ENCODE data around the gene RNASEH2C. TPM values are rescaled to one million over a fixed set of nuclear protein-coding genes. Genes with fewer than 3 reads are reported as not detected.
A peak's percentile ranks its signal among the peaks of the same experiment; 100 is the strongest.
"Not testable (repeated sequence)": the region's sequence is repeated elsewhere in the genome, so short reads cannot be mapped to it uniquely, and the experiment has no call there.

Gene RNASEH2C
- polyA plus RNA-seq (2011; rRNA removed) (28.0 and 33.9 TPM in 2 replicates), polyA minus RNA-seq (2011; rRNA and poly(A)+ RNA removed) (5.2 and 8.3 TPM in 2 replicates)

GRCh38 chr11:65720211-65720934 is at the start of gene RNASEH2C:
Gene RNASEH2C, minus strand, starts transcription at chr11:65720798. Its CDS starts 40 bp downstream, at chr11:65720758.
- POLR2A ChIA-PET, result interaction anchor here (0.6 to 0.8 kb wide), 4 partner anchors 8 to 474 kb away, joined by 3 to 17 read pairs (median 4); partner anchors contain the start of genes FIBP and KAT5
- DNase-seq (ENCODE audit: low read depth), result peak; percentile 30
- CTCF ChIA-PET, result interaction anchor here (0.7 to 3.2 kb wide), 10 partner anchors 8 to 295 kb away, joined by 3 to 20 read pairs (median 3); partner anchors contain the start of genes KAT5 and RELA

GRCh38 chr11:65767806-65768205 is 47.2 kb upstream of the RNASEH2C start:
- DNase-seq (ENCODE audit: low read depth); POLR2A ChIA-PET; H3K36me3 ChIP-seq (ENCODE audit: control insufficient read depth, insufficient read depth, low read length); H3K27me3 ChIP-seq (ENCODE audit: control insufficient read depth, insufficient read depth, low read length); H3K4me3 ChIP-seq (ENCODE audit: low read depth, low read length): not testable (repeated sequence)
- CTCF ChIA-PET, result interaction anchor here (1.3 to 1.6 kb wide), 2 partner anchors 8 to 13 kb away, joined by 3 to 10 read pairs; partner anchors contain the start of gene AP5B1

More at GRCh38 chr11:65720211-65720934, at the start of gene RNASEH2C:
- H3K36me3 ChIP-seq (ENCODE audit: control insufficient read depth, insufficient read depth, low read length), result peaks cover 22% of the 10 kb centered on the region
- peak within 1 kb of the TSS; percentile 60 for H3K4me3 ChIP-seq (ENCODE audit: low read depth, low read length)
- TF ChIP-seq CTCF (IDR thresholded peaks at IDR 0.05; ENCODE audit: insufficient read depth, low read depth, low read length), result no peak
- no peaks in the 10 kb centered on the region for H3K27me3 ChIP-seq (ENCODE audit: control insufficient read depth, insufficient read depth, low read length)

- ChIA-PET POLR2A (no interaction called here), CTCF (interaction anchor here (0.7 to 1.6 kb wide), 3 partner anchors 9 to 13 kb away, joined by 3 to 10 read pairs (median 3); partner anchors contain the start of gene AP5B1)
- no peak for DNase-seq (ENCODE audit: low read depth)
- TF ChIP-seq CTCF (IDR thresholded peaks at IDR 0.05; ENCODE audit: insufficient read depth, low read depth, low read length), result no peak
- Histone ChIP-seq H3K4me3 (ENCODE audit: low read depth, low read length) (no peak overlapping the region), H3K27me3 (ENCODE audit: control insufficient read depth, insufficient read depth, low read length) (no peaks in the 10 kb centered on the region; the same call in 1 of the 2 replicates), H3K36me3 (ENCODE audit: control insufficient read depth, insufficient read depth, low read length) (peaks cover 1% of the 10 kb centered on the region; the same call in 1 of the 2 replicates)
Measured at GRCh38 chr11:65767406-65767805, 46.8 kb upstream of the RNASEH2C start.

- Histone ChIP-seq H3K27me3 (ENCODE audit: control insufficient read depth, insufficient read depth, low read length) (no peaks in the 10 kb centered on the region; the same call in 1 of the 2 replicates), H3K4me3 (ENCODE audit: low read depth, low read length) (no peak overlapping the region), H3K36me3 (ENCODE audit: control insufficient read depth, insufficient read depth, low read length) (peaks cover 1% of the 10 kb centered on the region; the same call in 1 of the 2 replicates)
- no peak for TF ChIP-seq CTCF (IDR thresholded peaks at IDR 0.05; ENCODE audit: insufficient read depth, low read depth, low read length)
- POLR2A ChIA-PET, result no interaction called here
- DNase-seq (ENCODE audit: low read depth), result no peak
- CTCF ChIA-PET, result interaction anchor here (0.6 to 1.6 kb wide), 5 partner anchors 10 to 24 kb away, joined by 3 to 10 read pairs (median 3); partner anchors contain the start of gene AP5B1
Measured at GRCh38 chr11:65766535-65766934, 45.9 kb upstream of the RNASEH2C start.

- CTCF ChIA-PET, result interaction anchor here (1.5 to 2.2 kb wide), 2 partner anchors 15 to 53 kb away, joined by 3 to 12 read pairs; partner anchors contain the start of genes AP5B1 and KAT5
- POLR2A ChIA-PET, result no interaction called here
- no peaks in the 10 kb centered on the region; the same call in 1 of the 2 replicates for H3K27me3 ChIP-seq (ENCODE audit: control insufficient read depth, insufficient read depth, low read length)
Measured at GRCh38 chr11:65764434-65764833, 43.8 kb upstream of the RNASEH2C start.

GRCh38 chr11:65762816-65763215 is 42.2 kb upstream of the RNASEH2C start:
- DNase-seq (ENCODE audit: low read depth); H3K27me3 ChIP-seq (ENCODE audit: control insufficient read depth, insufficient read depth, low read length); H3K36me3 ChIP-seq (ENCODE audit: control insufficient read depth, insufficient read depth, low read length); CTCF ChIA-PET; POLR2A ChIA-PET; H3K4me3 ChIP-seq (ENCODE audit: low read depth, low read length): not testable (repeated sequence)

More at GRCh38 chr11:65764434-65764833, 43.8 kb upstream of the RNASEH2C start:
- TF ChIP-seq CTCF (IDR thresholded peaks at IDR 0.05; ENCODE audit: insufficient read depth, low read depth, low read length), result no peak
- H3K4me3 ChIP-seq (ENCODE audit: low read depth, low read length), result no peak overlapping the region
- DNase-seq (ENCODE audit: low read depth), result no peak
- no peaks in the 10 kb centered on the region for H3K36me3 ChIP-seq (ENCODE audit: control insufficient read depth, insufficient read depth, low read length)

- CTCF ChIA-PET, result interaction anchor here (0.9 to 4.0 kb wide), 2 partner anchors 8 to 18 kb away, joined by 4 to 14 read pairs; no protein-coding TSS in a partner anchor
- H3K4me3 ChIP-seq (ENCODE audit: low read depth, low read length); DNase-seq (ENCODE audit: low read depth); H3K27me3 ChIP-seq (ENCODE audit: control insufficient read depth, insufficient read depth, low read length); POLR2A ChIA-PET; H3K36me3 ChIP-seq (ENCODE audit: control insufficient read depth, insufficient read depth, low read length): not testable (repeated sequence)
Measured at GRCh38 chr11:65762169-65762568, 41.6 kb upstream of the RNASEH2C start.

Measured in BJ (cell line).